Activated B cell treated with CpG ODN at 0.5 μM for 24 hours (primary cell): Measurements from ENCODE around the gene PTAR1. TPM values are rescaled to one million over a fixed set of nuclear protein-coding genes. Genes with fewer than 3 reads are reported as not detected.

Experiments used
- ATAC-seq: fragments of 200-7000 bp; cut with Tn5 transposase; one replicate; pipeline ENCODE4 v1.10.0; 2021; ENCODE audit warnings: low read depth, mild to moderate bottlenecking, moderate library complexity
- CTCF ChIA-PET: fragments of 350-600 bp; sonication (Branson Sonifier 250); formaldehyde crosslinking; loops from one replicate; lab custom pipeline; 2021; ENCODE audit warnings: antibody characterized with exemption; lab: Charles Lee
- POLR2A ChIA-PET: fragments of 350-600 bp; sonication (Branson Sonifier 250); formaldehyde crosslinking; loops from one replicate; lab custom pipeline; 2021; ENCODE audit warnings: antibody characterized with exemption; lab: Charles Lee
- DNase-seq: peaks from one replicate; pipeline ENCODE4 v3.0.0; 2022
- H3K27ac Mint-ChIP-seq: one replicate; pipeline ENCODE4 v1.8.0; 2020; ENCODE audit warnings: mixed read lengths
- H3K27me3 Mint-ChIP-seq: one replicate; pipeline ENCODE4 v1.8.0; 2021; ENCODE audit warnings: mixed read lengths
- H3K36me3 Mint-ChIP-seq: one replicate; pipeline ENCODE4 v1.8.0; 2021; ENCODE audit warnings: low read depth, mixed read lengths
- H3K4me1 Mint-ChIP-seq: one replicate; pipeline ENCODE4 v1.8.0; 2021; ENCODE audit warnings: mixed read lengths
- H3K4me3 Mint-ChIP-seq: one replicate; pipeline ENCODE4 v1.8.0; 2020; ENCODE audit warnings: mild to moderate bottlenecking, mixed read lengths
- H3K9me3 Mint-ChIP-seq: one replicate; pipeline ENCODE4 v1.8.0; 2020; ENCODE audit warnings: mixed read lengths
- intact Hi-C: fragments of 100-400 bp; cut with micrococcal nuclease; formaldehyde crosslinking; loops from one replicate; pipeline ENCODE4 v1.15.1; 2024
- total RNA-seq: library from RNA; stranded (reverse); gene quantifications from 2 replicates; pipeline ENCODE4 v1.2.3, GENCODE V29; 2022
- TF ChIP-seq, protein P1 (sequence below): fragments of 200-600 bp; IDR thresholded peaks from one replicate; pipeline ENCODE4 v1.8.0; 2022; ENCODE audit warnings: antibody characterized with exemption, mild to moderate bottlenecking

The PTAR1 gene
- total RNA-seq, 1 donor from 2014 or later, result 49.5 TPM

DNA sequence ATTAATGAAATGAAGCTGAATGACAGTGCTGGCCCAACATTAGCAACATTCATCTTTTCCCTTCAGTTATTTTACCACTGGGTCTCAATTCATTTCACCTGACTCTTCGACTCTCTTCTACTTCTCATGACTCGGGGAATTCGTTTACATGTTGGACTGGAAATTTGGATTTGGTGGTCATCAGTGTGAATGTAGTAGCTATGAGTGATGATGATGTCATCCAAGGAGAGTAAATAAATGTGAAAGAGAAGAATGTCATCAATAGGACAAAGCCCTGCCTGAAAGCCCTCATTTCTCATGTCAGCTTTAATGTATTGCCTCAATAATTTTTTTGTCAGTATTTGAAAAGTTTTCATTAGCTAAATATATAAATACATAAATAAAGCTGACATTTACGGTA is 38.9 kb upstream of the PTAR1 start:
- H3K27me3 Mint-ChIP-seq, result peaks cover 16% of the 10 kb centered on the region
- no peaks in the 10 kb centered on the region for H3K36me3 Mint-ChIP-seq
- H3K4me3 Mint-ChIP-seq, result no peak overlapping the region
- DNase-seq, result no peak
- H3K9me3 Mint-ChIP-seq, result no peaks in the 10 kb centered on the region
- intact Hi-C loops, result no loop called here
- H3K4me1 Mint-ChIP-seq, result no peaks in the 10 kb centered on the region
- TF ChIP-seq, protein P1, sequence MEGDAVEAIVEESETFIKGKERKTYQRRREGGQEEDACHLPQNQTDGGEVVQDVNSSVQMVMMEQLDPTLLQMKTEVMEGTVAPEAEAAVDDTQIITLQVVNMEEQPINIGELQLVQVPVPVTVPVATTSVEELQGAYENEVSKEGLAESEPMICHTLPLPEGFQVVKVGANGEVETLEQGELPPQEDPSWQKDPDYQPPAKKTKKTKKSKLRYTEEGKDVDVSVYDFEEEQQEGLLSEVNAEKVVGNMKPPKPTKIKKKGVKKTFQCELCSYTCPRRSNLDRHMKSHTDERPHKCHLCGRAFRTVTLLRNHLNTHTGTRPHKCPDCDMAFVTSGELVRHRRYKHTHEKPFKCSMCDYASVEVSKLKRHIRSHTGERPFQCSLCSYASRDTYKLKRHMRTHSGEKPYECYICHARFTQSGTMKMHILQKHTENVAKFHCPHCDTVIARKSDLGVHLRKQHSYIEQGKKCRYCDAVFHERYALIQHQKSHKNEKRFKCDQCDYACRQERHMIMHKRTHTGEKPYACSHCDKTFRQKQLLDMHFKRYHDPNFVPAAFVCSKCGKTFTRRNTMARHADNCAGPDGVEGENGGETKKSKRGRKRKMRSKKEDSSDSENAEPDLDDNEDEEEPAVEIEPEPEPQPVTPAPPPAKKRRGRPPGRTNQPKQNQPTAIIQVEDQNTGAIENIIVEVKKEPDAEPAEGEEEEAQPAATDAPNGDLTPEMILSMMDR, result no peak
- ChIA-PET POLR2A (no interaction called here), CTCF (no interaction called here)
- H3K27ac Mint-ChIP-seq, result no peak overlapping the region
- ATAC-seq, result no peak

DNA sequence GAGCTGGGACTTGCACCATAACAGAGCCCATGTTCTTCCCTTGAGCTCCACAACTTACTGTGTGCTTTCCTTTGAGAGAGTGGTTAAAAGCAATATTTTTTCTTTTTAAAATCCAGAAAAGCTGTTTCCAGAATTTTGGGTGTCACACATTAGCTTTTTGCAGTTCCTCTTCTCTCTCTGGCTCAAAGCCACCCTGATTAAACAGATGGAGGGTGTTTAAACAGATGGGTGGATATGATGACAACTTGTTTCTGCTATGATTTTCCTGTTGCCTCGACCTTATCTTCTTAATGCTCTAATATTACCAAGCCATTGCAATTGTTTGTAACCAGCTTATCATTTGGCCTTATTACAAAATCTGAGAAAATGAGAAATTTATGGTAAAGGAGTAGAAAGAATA is 37.9 kb upstream of the PTAR1 start:
- no peak overlapping the region for H3K4me3 Mint-ChIP-seq
- DNase-seq (no peak), ATAC-seq (no peak)
- no peaks in the 10 kb centered on the region for H3K36me3 Mint-ChIP-seq
- ChIA-PET POLR2A (no interaction called here), CTCF (no interaction called here)
- intact Hi-C loops, result no loop called here
- H3K4me1 Mint-ChIP-seq, result no peaks in the 10 kb centered on the region
- H3K27ac Mint-ChIP-seq, result no peak overlapping the region
- no peaks in the 10 kb centered on the region for H3K9me3 Mint-ChIP-seq
- TF ChIP-seq, protein P1, result no peak
- peaks cover 13% of the 10 kb centered on the region for H3K27me3 Mint-ChIP-seq

DNA sequence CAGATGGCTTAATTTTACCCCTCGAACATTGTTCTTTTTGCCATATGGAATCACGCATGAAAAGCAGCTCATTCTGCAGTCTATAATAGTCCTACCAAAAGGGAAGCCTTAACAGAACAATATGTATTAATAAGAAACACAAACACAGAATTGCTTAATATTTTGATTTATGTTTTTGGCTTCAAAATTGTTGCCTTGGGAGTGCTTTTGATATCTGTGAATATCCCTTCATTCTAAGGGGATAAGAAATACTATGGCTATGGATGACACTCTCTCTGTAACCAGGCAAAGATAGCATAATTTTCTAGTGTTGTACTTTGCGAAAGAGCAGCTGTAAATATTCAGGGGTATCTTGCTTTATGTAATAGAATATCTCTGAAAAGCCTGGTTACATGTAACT is 34.5 kb upstream of the PTAR1 start:
- peaks cover 17% of the 10 kb centered on the region for H3K27me3 Mint-ChIP-seq
- H3K36me3 Mint-ChIP-seq, result no peaks in the 10 kb centered on the region
- intact Hi-C loops, result no loop called here
- no peak overlapping the region for H3K27ac Mint-ChIP-seq
- no peaks in the 10 kb centered on the region for H3K9me3 Mint-ChIP-seq
- POLR2A ChIA-PET, result no interaction called here
- DNase-seq, result no peak
- H3K4me3 Mint-ChIP-seq, result no peak overlapping the region
- CTCF ChIA-PET, result no interaction called here
- ATAC-seq, result no peak
- TF ChIP-seq, protein P1, result no peak
- no peaks in the 10 kb centered on the region for H3K4me1 Mint-ChIP-seq

DNA sequence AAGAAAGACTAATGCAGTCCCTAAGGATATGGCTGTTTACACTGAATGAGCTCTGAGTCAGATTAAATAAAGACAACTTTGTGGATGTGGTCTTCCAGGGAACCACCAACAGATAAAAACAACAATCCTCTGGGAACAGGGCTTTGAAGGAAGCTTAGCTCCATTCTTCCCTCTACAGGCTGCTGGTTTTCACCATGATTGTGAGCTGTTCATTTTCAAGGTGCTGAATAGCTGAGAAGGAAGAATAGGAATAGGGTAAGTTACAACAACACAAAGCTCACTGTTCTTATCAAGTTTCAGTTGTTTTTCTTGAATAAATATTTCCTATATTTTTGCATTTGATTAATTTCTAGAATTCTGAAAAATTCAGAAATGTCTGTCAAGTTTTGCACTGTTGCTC is 25.9 kb upstream of the PTAR1 start:
- Mint-ChIP-seq H3K27me3 (peaks cover 24% of the 10 kb centered on the region), H3K4me1 (no peaks in the 10 kb centered on the region), H3K36me3 (no peaks in the 10 kb centered on the region), H3K9me3 (peaks cover 2% of the 10 kb centered on the region), H3K27ac (no peak overlapping the region), H3K4me3 (no peak overlapping the region)
- TF ChIP-seq, protein P1, result no peak
- DNase-seq (no peak), ATAC-seq (no peak)
- CTCF ChIA-PET, result no interaction called here
- intact Hi-C loops, result no loop called here
- POLR2A ChIA-PET, result no interaction called here

DNA sequence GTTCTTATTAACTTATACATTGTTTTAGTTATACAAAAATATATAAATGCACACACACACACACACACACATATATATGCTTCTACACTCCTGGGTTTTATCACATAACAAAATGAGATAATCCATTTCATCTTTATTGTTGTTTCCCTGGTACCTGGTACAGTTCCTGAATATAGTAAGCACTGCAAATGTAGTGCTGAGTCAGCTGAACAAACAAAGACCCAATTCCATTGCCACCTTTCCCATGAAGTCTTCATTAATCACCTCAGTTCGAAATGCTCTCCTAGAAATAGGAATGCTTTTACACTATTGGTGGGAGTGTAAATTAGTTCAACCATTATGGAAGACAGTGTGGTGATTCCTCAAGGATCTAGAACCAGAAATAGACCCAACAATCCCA is 13.4 kb upstream of the PTAR1 start:
- intact Hi-C loops, result no loop called here
- Mint-ChIP-seq H3K9me3 (no peaks in the 10 kb centered on the region), H3K27me3 (peaks cover 3% of the 10 kb centered on the region), H3K4me3 (no peak overlapping the region), H3K4me1 (no peaks in the 10 kb centered on the region), H3K36me3 (no peaks in the 10 kb centered on the region), H3K27ac (no peak overlapping the region)
- POLR2A ChIA-PET, result no interaction called here
- ATAC-seq (no peak), DNase-seq (no peak)
- CTCF ChIA-PET, result no interaction called here
- TF ChIP-seq, protein P1, result no peak
